ENCODE measurements around the gene PHTF2. TPM values are rescaled to one million over a fixed set of nuclear protein-coding genes. Genes with fewer than 3 reads are reported as not detected.
"Not testable (repeated sequence)": the region's sequence is repeated elsewhere in the genome, so short reads cannot be mapped to it uniquely, and the experiment has no call there.

Gene PHTF2
- total and polyA plus RNA-seq, 10 of the 15 experiments (the other 5 are each of a cell fraction or from before 2014, with no cell fraction given), result 12.9 to 41.8 (median 27.0) TPM

DNA sequence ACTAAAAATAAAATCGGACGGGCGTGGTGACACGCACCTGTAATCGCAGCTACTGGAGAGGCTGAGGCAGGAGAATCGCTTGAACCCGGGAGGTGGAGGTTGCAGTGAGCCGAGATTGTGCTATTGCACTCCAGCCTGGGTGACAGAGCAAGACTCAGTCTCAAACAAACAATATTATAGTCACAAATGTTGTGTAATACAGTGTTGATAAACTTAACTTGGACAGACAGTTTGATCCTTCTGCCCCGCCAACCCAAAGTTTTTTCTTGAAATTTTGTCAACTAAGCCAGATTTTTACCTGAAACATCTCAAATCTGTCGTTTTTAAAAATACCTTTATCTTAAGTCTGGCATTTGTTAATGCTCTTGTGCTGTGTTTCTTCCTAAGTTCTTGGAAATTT lies 14.1 kb upstream of the PHTF2 start:
- not testable (repeated sequence) for H3K27ac ChIP-seq (ENCODE audit: control insufficient read depth, insufficient read depth); FAIRE-seq

DNA sequence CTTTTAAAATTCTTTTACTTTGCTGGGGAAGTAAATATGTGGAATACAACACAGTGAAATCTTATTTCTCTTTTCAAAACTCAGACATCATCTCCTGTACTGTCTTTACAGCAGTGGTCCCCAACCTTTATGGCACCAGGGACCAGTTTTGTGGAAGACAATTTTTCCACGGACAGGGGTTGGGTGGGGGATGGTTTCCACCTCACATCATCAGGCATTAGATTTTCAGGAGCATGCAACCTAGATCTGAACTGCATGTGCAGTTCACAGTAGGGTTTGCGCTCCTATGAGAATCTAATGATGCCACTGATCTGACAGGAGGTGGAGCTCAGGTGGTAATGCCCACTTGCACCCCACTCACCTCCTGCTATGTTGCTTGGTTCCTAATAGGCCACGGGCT lies 12.6 kb upstream of the PHTF2 start:
- Histone ChIP-seq H3K4me2 (ENCODE audit: control insufficient read depth, insufficient read depth) (no peak overlapping the region), H3K27ac (ENCODE audit: control insufficient read depth, insufficient read depth) (no peak overlapping the region), H3K4me1 (ENCODE audit: control insufficient read depth, insufficient read depth, low read length) (no peaks in the 10 kb centered on the region), H3K79me2 (ENCODE audit: control insufficient read depth, insufficient read depth, low read length) (no peaks in the 10 kb centered on the region), H4K20me1 (ENCODE audit: control insufficient read depth, insufficient read depth) (no peaks in the 10 kb centered on the region), H3K27me3 (replicated peaks in 1 of 2; ENCODE audit: control insufficient read depth in 2 of 2, insufficient read depth in 2 of 2, low read length in 1 of 2) (no peaks in the 10 kb centered on the region), H3K9ac (ENCODE audit: control insufficient read depth, insufficient read depth, low read length) (no peak overlapping the region), H2AFZ (ENCODE audit: control insufficient read depth, low read depth, low read length) (no peak overlapping the region), H3K36me3 (ENCODE audit: control insufficient read depth in 2 of 2, insufficient read depth in 2 of 2, low read length in 1 of 2) (peaks cover 0 to 9% of the 10 kb centered on the region in 2 experiments; a peak in 2 of 4 replicates), H3K4me3 (no peak overlapping the region), H3K9me3 (replicated peaks; ENCODE audit: control insufficient read depth, insufficient read depth, low read length) (peaks cover 9% of the 10 kb centered on the region)
- CTCF ChIA-PET, result no interaction called here
- RAD21 ChIA-PET (ENCODE audit: unreplicated experiment), result no interaction called here
- no peak for ATAC-seq
- intact Hi-C loops (cut with micrococcal nuclease; ENCODE audit: unreplicated experiment) (no loop called here), in situ Hi-C loops (cut with MboI) (no loop called here)
- BruUV-seq (replicated peaks), result no TSS peak
- 100% methylated on average over 3 of the region's 3 CpGs for WGBS (ENCODE audit: insufficient coverage, insufficient replicate concordance, low lambda C conversion rate, missing lambda C conversion rate)
- SMC1A ChIA-PET (ENCODE audit: uncharacterized antibody, unreplicated experiment), result interaction anchor here (0.9 kb wide), 1 partner anchor 18 kb away, joined by 3 read pairs; no protein-coding TSS in a partner anchor
- DNase-seq (ENCODE audit: low read depth, low spot score), result no peak
- TF ChIP-seq, protein P1, sequence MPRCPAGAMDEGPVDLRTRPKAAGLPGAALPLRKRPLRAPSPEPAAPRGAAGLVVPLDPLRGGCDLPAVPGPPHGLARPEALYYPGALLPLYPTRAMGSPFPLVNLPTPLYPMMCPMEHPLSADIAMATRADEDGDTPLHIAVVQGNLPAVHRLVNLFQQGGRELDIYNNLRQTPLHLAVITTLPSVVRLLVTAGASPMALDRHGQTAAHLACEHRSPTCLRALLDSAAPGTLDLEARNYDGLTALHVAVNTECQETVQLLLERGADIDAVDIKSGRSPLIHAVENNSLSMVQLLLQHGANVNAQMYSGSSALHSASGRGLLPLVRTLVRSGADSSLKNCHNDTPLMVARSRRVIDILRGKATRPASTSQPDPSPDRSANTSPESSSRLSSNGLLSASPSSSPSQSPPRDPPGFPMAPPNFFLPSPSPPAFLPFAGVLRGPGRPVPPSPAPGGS (IDR thresholded peaks at IDR 0.05; ENCODE audit: borderline replicate concordance, insufficient read depth, low read depth, low read length, poor library complexity, severe bottlenecking), result no peak
- TF ChIP-seq, protein P2, sequence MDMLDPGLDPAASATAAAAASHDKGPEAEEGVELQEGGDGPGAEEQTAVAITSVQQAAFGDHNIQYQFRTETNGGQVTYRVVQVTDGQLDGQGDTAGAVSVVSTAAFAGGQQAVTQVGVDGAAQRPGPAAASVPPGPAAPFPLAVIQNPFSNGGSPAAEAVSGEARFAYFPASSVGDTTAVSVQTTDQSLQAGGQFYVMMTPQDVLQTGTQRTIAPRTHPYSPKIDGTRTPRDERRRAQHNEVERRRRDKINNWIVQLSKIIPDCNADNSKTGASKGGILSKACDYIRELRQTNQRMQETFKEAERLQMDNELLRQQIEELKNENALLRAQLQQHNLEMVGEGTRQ (IDR thresholded peaks at IDR 0.05; ENCODE audit: borderline replicate concordance, low read depth, low read length), result no peak
- TF ChIP-seq, protein P3, sequence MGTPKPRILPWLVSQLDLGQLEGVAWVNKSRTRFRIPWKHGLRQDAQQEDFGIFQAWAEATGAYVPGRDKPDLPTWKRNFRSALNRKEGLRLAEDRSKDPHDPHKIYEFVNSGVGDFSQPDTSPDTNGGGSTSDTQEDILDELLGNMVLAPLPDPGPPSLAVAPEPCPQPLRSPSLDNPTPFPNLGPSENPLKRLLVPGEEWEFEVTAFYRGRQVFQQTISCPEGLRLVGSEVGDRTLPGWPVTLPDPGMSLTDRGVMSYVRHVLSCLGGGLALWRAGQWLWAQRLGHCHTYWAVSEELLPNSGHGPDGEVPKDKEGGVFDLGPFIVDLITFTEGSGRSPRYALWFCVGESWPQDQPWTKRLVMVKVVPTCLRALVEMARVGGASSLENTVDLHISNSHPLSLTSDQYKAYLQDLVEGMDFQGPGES (IDR thresholded peaks at IDR 0.05), result no peak
- no peak for TF ChIP-seq BMI1 (IDR thresholded peaks at IDR 0.05; ENCODE audit: borderline replicate concordance)
- no peak for TF ChIP-seq RELA (IDR thresholded peaks at IDR 0.05; ENCODE audit: borderline replicate concordance, partially characterized antibody)
- no peak for TF ChIP-seq STAT1 (conservative IDR thresholded peaks at IDR 0.05)
- TF ChIP-seq HDAC6 (IDR thresholded peaks at IDR 0.05; ENCODE audit: unreplicated experiment), result no peak
- no peak for TF ChIP-seq RAD21 (IDR thresholded peaks at IDR 0.05; ENCODE audit: insufficient read depth, low read depth, low read length)
- POLR2A ChIA-PET, result no interaction called here
- no peak for FAIRE-seq

More for the DNA sequence above, 14.1 kb upstream of the PHTF2 start:
- intact Hi-C loops (cut with micrococcal nuclease; ENCODE audit: unreplicated experiment); H3K27me3 ChIP-seq (replicated peaks in 1 of 2; ENCODE audit: control insufficient read depth in 2 of 2, insufficient read depth in 2 of 2, low read length in 1 of 2); in situ Hi-C loops (cut with MboI); H2AFZ ChIP-seq (ENCODE audit: control insufficient read depth, low read depth, low read length); H3K4me1 ChIP-seq (ENCODE audit: control insufficient read depth, insufficient read depth, low read length); BruUV-seq (replicated peaks); DNase-seq (ENCODE audit: low read depth, low spot score); H3K9me3 ChIP-seq (replicated peaks; ENCODE audit: control insufficient read depth, insufficient read depth, low read length); ATAC-seq; H3K4me2 ChIP-seq (ENCODE audit: control insufficient read depth, insufficient read depth); H3K79me2 ChIP-seq (ENCODE audit: control insufficient read depth, insufficient read depth, low read length); H3K9ac ChIP-seq (ENCODE audit: control insufficient read depth, insufficient read depth, low read length); RAD21 ChIA-PET (ENCODE audit: unreplicated experiment); H3K4me3 ChIP-seq; H4K20me1 ChIP-seq (ENCODE audit: control insufficient read depth, insufficient read depth); POLR2A ChIA-PET: not testable (repeated sequence)
- H3K36me3 ChIP-seq (ENCODE audit: control insufficient read depth in 2 of 2, insufficient read depth in 2 of 2, low read length in 1 of 2), result peaks cover 0 to 17% of the 10 kb centered on the region in 2 experiments; a peak in 2 of 4 replicates
- ChIA-PET CTCF (interaction anchor here (0.5 kb wide), 1 partner anchor 19 kb away, joined by 3 read pairs; no protein-coding TSS in a partner anchor), SMC1A (ENCODE audit: uncharacterized antibody, unreplicated experiment) (interaction anchor here (0.7 to 1.1 kb wide), 2 partner anchors 11 to 358 kb away, joined by 3 read pairs; no protein-coding TSS in a partner anchor)
- 88% methylated on average over 10 of the region's 10 CpGs for WGBS (ENCODE audit: insufficient coverage, insufficient replicate concordance, low lambda C conversion rate, missing lambda C conversion rate)
